Measurements from ENCODE around the gene MDM1. TPM values are rescaled to one million over a fixed set of nuclear protein-coding genes. Genes with fewer than 3 reads are reported as not detected.

Gene MDM1
- total RNA-seq, 1 experiment from 2014 or later, result 10.6 TPM

GRCh38 chr12:68335462-68335861, 3.3 kb upstream of the MDM1 start:
- H3K4me1 Mint-ChIP-seq, result peaks cover 15 to 22% of the 10 kb centered on the region in 2 experiments
- Histone ChIP-seq H3K27ac (ENCODE audit: insufficient read length, low read depth, low read length) (no peak overlapping the region), H3T11ph (ENCODE audit: low read length) (no peak overlapping the region), H3K14ac (ENCODE audit: insufficient read depth, low read length) (no peak overlapping the region), H3K4me1 (ENCODE audit: insufficient read depth, low read length) (no peaks in the 10 kb centered on the region), H3K9me3 (ENCODE audit: control insufficient read depth, low read depth, low read length) (no peaks in the 10 kb centered on the region), H4K5ac (ENCODE audit: insufficient read length, low read depth, low read length) (no peak overlapping the region), H3K79me2 (ENCODE audit: insufficient read depth, low read length) (no peaks in the 10 kb centered on the region), H3K18ac (ENCODE audit: insufficient read length, low read depth, low read length) (no peak overlapping the region), H3K23me2 (ENCODE audit: insufficient read length, low read depth, low read length, poor library complexity, severe bottlenecking) (peaks cover 6% of the 10 kb centered on the region), H3K79me1 (ENCODE audit: insufficient read depth, low read depth, low read length, poor library complexity, severe bottlenecking) (no peaks in the 10 kb centered on the region), H4K20me1 (ENCODE audit: control insufficient read depth, insufficient read depth, insufficient read length) (no peaks in the 10 kb centered on the region), H3K56ac (ENCODE audit: insufficient read length, low read depth, low read length) (no peak overlapping the region), H2AFZ (ENCODE audit: low read length) (no peak overlapping the region), H2BK5ac (ENCODE audit: insufficient read length, low read length) (no peak overlapping the region), H2BK20ac (ENCODE audit: low read depth, low read length, poor library complexity, severe bottlenecking) (no peak overlapping the region), H2AK5ac (ENCODE audit: insufficient read length, low read length) (no peak overlapping the region), H4K8ac (replicated peaks; ENCODE audit: insufficient read length, low read depth, low read length) (no peak overlapping the region), H2BK12ac (ENCODE audit: insufficient read length, low read depth, low read length) (no peak overlapping the region), H3K4me2 (ENCODE audit: insufficient read depth, insufficient read length, low read length) (no peak overlapping the region), H3K9ac (ENCODE audit: extremely low read depth, insufficient read length, low read length) (no peak overlapping the region), H2BK15ac (ENCODE audit: low read depth, low read length) (no peak overlapping the region), H3K27me3 (ENCODE audit: insufficient read depth, low read length) (no peaks in the 10 kb centered on the region), H4K91ac (ENCODE audit: insufficient read length, low read depth, low read length) (no peak overlapping the region), H3K4ac (ENCODE audit: low read depth, low read length) (no peak overlapping the region), H3K23ac (ENCODE audit: insufficient read length, low read depth, low read length) (no peak overlapping the region), H2BK120ac (ENCODE audit: low read depth, low read length, poor library complexity, severe bottlenecking) (no peak overlapping the region)
- H3K9me3 Mint-ChIP-seq, result no peaks in the 10 kb centered on the region; a peak in 1 of 5 replicates
- H3K27ac Mint-ChIP-seq, result no peak overlapping the region
- TF ChIP-seq, protein P1, sequence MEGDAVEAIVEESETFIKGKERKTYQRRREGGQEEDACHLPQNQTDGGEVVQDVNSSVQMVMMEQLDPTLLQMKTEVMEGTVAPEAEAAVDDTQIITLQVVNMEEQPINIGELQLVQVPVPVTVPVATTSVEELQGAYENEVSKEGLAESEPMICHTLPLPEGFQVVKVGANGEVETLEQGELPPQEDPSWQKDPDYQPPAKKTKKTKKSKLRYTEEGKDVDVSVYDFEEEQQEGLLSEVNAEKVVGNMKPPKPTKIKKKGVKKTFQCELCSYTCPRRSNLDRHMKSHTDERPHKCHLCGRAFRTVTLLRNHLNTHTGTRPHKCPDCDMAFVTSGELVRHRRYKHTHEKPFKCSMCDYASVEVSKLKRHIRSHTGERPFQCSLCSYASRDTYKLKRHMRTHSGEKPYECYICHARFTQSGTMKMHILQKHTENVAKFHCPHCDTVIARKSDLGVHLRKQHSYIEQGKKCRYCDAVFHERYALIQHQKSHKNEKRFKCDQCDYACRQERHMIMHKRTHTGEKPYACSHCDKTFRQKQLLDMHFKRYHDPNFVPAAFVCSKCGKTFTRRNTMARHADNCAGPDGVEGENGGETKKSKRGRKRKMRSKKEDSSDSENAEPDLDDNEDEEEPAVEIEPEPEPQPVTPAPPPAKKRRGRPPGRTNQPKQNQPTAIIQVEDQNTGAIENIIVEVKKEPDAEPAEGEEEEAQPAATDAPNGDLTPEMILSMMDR (conservative IDR thresholded peaks at IDR 0.05), result no peak
- H3K4me3 Mint-ChIP-seq, result no peak overlapping the region
- no peaks in the 10 kb centered on the region for H3K36me3 Mint-ChIP-seq (ENCODE audit: insufficient read depth in 1 of 3, low read depth in 3 of 3)
- DNase-seq, result no peak
- no peaks in the 10 kb centered on the region; the same call in none of the 2 replicates for H3K27me3 Mint-ChIP-seq (ENCODE audit: low read depth)
- no CpG with 5 or more reads among the region's 3 CpGs for WGBS (ENCODE audit: extremely low coverage, insufficient read length, low lambda C conversion rate)

Measured in H9 (cell line).